Fibroblast of peridontal ligament (primary cell): ENCODE measurements around the gene KRTAP5-4.
A peak's percentile ranks its signal among the peaks of the same experiment; 100 is the strongest.
"Not testable (repeated sequence)": the region's sequence is repeated elsewhere in the genome, so short reads cannot be mapped to it uniquely, and the experiment has no call there.

Experiments used
- DNase-seq: peaks from one replicate; pipeline ENCODE4 v3.0.0-alpha.2; 2010; ENCODE audit errors: extremely low read depth

The KRTAP5-4 gene

GRCh38 chr11:1652771-1653540, 31.0 kb upstream of the KRTAP5-4 start:
- peak; percentile 54 for DNase-seq

GRCh38 chr11:1652442-1652770, 30.5 kb upstream of the KRTAP5-4 start:
- DNase-seq = no peak

- no peak for DNase-seq
Observed at GRCh38 chr11:1652026-1652425, 30.1 kb upstream of the KRTAP5-4 start.

- no peak for DNase-seq
Observed at GRCh38 chr11:1651411-1651980, 29.6 kb upstream of the KRTAP5-4 start.

GRCh38 chr11:1650918-1651262, 29.0 kb upstream of the KRTAP5-4 start:
- DNase-seq = no peak

- DNase-seq = no peak
Observed at GRCh38 chr11:1650034-1650917, 28.3 kb upstream of the KRTAP5-4 start.

GRCh38 chr11:1648653-1649420, 26.9 kb upstream of the KRTAP5-4 start:
- DNase-seq = no peak

- DNase-seq = no peak
Observed at GRCh38 chr11:1647901-1648652, 26.1 kb upstream of the KRTAP5-4 start.

GRCh38 chr11:1646540-1646939, 24.6 kb upstream of the KRTAP5-4 start:
- DNase-seq = not testable (repeated sequence)

GRCh38 chr11:1645357-1645821, 23.5 kb upstream of the KRTAP5-4 start:
- DNase-seq = no peak

- DNase-seq = no peak
Observed at GRCh38 chr11:1644601-1645356, 22.8 kb upstream of the KRTAP5-4 start.

- DNase-seq = no peak
Observed at GRCh38 chr11:1643146-1643690, 21.3 kb upstream of the KRTAP5-4 start.

- DNase-seq = no peak
Observed at GRCh38 chr11:1642288-1643145, 20.6 kb upstream of the KRTAP5-4 start.

GRCh38 chr11:1641096-1641495, 19.2 kb upstream of the KRTAP5-4 start:
- DNase-seq = no peak

- peak; percentile 2 for DNase-seq
Observed at GRCh38 chr11:1640076-1640946, 18.4 kb upstream of the KRTAP5-4 start.

- DNase-seq = no peak
Observed at GRCh38 chr11:1639666-1640065, 17.7 kb upstream of the KRTAP5-4 start.

GRCh38 chr11:1639102-1639620, 17.2 kb upstream of the KRTAP5-4 start:
- DNase-seq = no peak

GRCh38 chr11:1638344-1638743, 16.4 kb upstream of the KRTAP5-4 start:
- no peak for DNase-seq
